Breast epithelium (tissue), 4 donors: ENCODE results near the gene SYNE4. TPM values are rescaled to one million over a fixed set of nuclear protein-coding genes. Genes with fewer than 3 reads are reported as not detected.
A peak's percentile ranks its signal among the peaks of the same experiment; 100 is the strongest.

Source experiments
- DNase-seq, 2 donors: peaks; one replicate each; pipeline ENCODE4 v3.0.0-alpha.2; 2019; ENCODE audit warnings: low spot score in 2 of 2
- H3K27ac ChIP-seq, 2 donors: fragments of 200-600 bp; sonication (generic) in 1 of 2; one replicate each; pipeline ENCODE4 v1.5.1; 2016 to 2019; ENCODE audit warnings: mild to moderate bottlenecking in 1 of 2
- H3K27me3 ChIP-seq, 2 donors: fragments of 200-600 bp; sonication (generic) in 1 of 2; one replicate each; pipeline versions ENCODE4 v1.5.1 to v1.6.0; 2017 to 2019; ENCODE audit warnings: control low read depth in 1 of 2, mild to moderate bottlenecking in 1 of 2
- H3K36me3 ChIP-seq: fragments of 200-600 bp; one replicate; pipeline ENCODE4 v1.5.1; 2019
- H3K4me1 ChIP-seq, 2 donors: fragments of 200-600 bp; sonication (generic); one replicate each; pipeline ENCODE4 v1.5.1; 2016 to 2019; ENCODE audit warnings: control low read depth in 1 of 2
- H3K4me3 ChIP-seq, 3 donors: fragments of 200-600 bp; sonication (generic); 1 replicate in 2 of 3; 2 replicates in 1 of 3; pipeline ENCODE4 v1.5.1; 2016 to 2019; ENCODE audit warnings: mild to moderate bottlenecking in 3 of 3, moderate library complexity in 2 of 3
- H3K9me3 ChIP-seq, 2 donors: fragments of 200-600 bp; sonication (generic) in 1 of 2; one replicate each; pipeline ENCODE4 v1.5.1; 2016 to 2019; ENCODE audit warnings: control low read depth in 1 of 2
- POLR2A ChIP-seq: fragments of 450-650 bp; IDR thresholded peaks from one replicate; pipeline ENCODE4 v1.6.1; 2016; ENCODE audit warnings: antibody characterized with exemption, mild to moderate bottlenecking, moderate library complexity
- POLR2AphosphoS5 ChIP-seq, 3 donors: sonication (generic); formaldehyde crosslinking; IDR thresholded peaks; one replicate each; pipeline ENCODE4 v1.6.1; 2017; ENCODE audit warnings: antibody characterized with exemption in 3 of 3
- intact Hi-C: fragments of 100-400 bp; cut with DNase I; formaldehyde crosslinking; loops from one replicate; pipeline ENCODE4 v1.15.1; 2023; ENCODE audit warnings: low total_unique reads
- total RNA-seq, 3 donors: library from RNA; depleted of rRNA; stranded (reverse); fragments of >200 nt; gene quantifications; one replicate each; pipeline ENCODE4 v1.1.0, GENCODE V29; 2016
- TF ChIP-seq, protein P1 (sequence below), 3 donors: fragments of 450-650 bp; IDR thresholded peaks; one replicate each; pipeline ENCODE4 v1.5.1; 2016 to 2017; ENCODE audit warnings: antibody characterized with exemption in 3 of 3, mild to moderate bottlenecking in 3 of 3, moderate library complexity in 3 of 3

The SYNE4 gene
- total RNA-seq, 3 donors from 2014 or later, result 0.16 to 15.5 (median 9.5) TPM

DNA sequence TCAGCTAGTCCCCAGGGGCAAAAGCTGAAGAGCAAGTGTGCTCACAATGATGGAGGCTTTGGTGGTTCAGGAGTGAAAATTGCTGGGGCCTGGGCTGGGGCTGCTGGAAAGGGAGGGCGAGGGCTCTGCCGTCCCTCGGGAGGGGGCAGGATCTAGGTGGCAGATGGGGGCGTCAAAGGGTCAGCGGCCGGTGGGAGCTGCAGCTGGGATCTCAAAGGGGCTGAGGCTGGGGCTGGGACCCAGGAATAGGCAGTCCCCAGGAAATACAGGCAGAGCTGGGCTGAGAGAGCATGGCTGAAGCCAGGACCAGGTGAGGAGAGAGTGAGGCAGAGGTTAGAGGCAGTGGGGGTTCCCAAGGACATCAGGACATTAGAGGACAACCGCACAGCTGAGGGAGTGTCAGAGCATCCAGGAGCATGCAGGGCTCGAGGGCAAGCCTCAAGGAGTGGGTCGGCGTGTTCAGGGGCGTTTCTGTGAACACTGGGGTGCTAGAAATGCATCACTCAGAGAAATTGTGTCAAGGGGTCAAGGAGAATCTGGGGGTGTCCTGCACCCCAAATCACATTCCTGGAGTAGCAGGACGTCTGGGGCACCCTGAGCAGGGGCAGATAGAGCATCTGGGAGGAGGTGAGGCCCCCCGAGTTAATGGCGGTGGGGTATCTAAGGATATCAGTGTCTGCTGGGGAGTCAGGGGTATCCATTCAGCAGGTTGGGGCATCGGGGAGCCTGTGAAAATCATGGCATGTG is 1.2 kb upstream of the SYNE4 start:
- Histone ChIP-seq H3K4me3 (peak overlapping the region; percentile 35 to 69 (median 61)), H3K36me3 (no peaks in the 10 kb centered on the region), H3K4me1 (peaks cover 0 to 9% of the 10 kb centered on the region in 2 donors), H3K27me3 (no peaks in the 10 kb centered on the region), H3K9me3 (no peaks in the 10 kb centered on the region), H3K27ac (peak overlapping the region; percentile 81 to 92)
- intact Hi-C loops, result no loop called here
- DNase-seq, result no peak
- TF ChIP-seq, protein P1, sequence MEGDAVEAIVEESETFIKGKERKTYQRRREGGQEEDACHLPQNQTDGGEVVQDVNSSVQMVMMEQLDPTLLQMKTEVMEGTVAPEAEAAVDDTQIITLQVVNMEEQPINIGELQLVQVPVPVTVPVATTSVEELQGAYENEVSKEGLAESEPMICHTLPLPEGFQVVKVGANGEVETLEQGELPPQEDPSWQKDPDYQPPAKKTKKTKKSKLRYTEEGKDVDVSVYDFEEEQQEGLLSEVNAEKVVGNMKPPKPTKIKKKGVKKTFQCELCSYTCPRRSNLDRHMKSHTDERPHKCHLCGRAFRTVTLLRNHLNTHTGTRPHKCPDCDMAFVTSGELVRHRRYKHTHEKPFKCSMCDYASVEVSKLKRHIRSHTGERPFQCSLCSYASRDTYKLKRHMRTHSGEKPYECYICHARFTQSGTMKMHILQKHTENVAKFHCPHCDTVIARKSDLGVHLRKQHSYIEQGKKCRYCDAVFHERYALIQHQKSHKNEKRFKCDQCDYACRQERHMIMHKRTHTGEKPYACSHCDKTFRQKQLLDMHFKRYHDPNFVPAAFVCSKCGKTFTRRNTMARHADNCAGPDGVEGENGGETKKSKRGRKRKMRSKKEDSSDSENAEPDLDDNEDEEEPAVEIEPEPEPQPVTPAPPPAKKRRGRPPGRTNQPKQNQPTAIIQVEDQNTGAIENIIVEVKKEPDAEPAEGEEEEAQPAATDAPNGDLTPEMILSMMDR (IDR thresholded peaks at IDR 0.05), result no peak
- TF ChIP-seq POLR2A (no peak), POLR2AphosphoS5 (IDR thresholded peaks at IDR 0.05) (no peak)

GRCh38 chr19:36009220-36009619 is 607 bp upstream of the SYNE4 start:
- peak overlapping the region; percentile 81 to 92 for H3K27ac ChIP-seq
- no peaks in the 10 kb centered on the region for H3K36me3 ChIP-seq
- intact Hi-C loops, result no loop called here
- peaks cover 0 to 6% of the 10 kb centered on the region in 2 donors for H3K4me1 ChIP-seq
- peak overlapping the region; percentile 35 to 69 (median 61) for H3K4me3 ChIP-seq
- peak; percentile 52 to 69 for DNase-seq
- no peaks in the 10 kb centered on the region for H3K9me3 ChIP-seq
- TF ChIP-seq POLR2AphosphoS5 (IDR thresholded peaks at IDR 0.05) (no peak), POLR2A (no peak)
- TF ChIP-seq, protein P1 (IDR thresholded peaks at IDR 0.05), result no peak
- no peaks in the 10 kb centered on the region for H3K27me3 ChIP-seq

DNA sequence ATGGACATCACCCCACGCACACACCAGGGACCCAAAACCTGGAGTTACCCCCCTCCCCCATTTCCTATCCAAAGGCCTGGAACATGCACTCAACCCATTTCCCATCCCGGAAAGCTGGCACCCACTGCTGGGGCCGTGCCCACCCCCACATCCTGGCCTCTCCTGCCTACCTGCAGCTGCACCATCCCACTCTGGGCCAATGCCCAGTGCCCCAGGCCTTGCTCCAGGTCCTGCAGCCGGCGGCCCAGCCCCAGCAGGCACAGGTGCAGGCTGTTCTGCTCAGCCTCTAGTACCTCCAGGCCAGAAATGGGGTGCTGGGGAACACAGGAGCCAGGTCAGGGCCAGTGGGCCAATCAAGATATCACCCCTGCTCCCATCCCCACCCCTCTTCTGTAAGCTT is 1.7 kb downstream of the SYNE4 start:
- H3K9me3 ChIP-seq, result no peaks in the 10 kb centered on the region
- no peak overlapping the region for H3K4me3 ChIP-seq
- H3K4me1 ChIP-seq, result no peaks in the 10 kb centered on the region
- TF ChIP-seq, protein P1 (IDR thresholded peaks at IDR 0.05), result no peak
- TF ChIP-seq POLR2A (no peak), POLR2AphosphoS5 (IDR thresholded peaks at IDR 0.05) (no peak)
- no peaks in the 10 kb centered on the region for H3K27me3 ChIP-seq
- no peaks in the 10 kb centered on the region for H3K36me3 ChIP-seq
- intact Hi-C loops, result no loop called here
- DNase-seq, result no peak
- peak overlapping the region in 1 of 2 donors; percentile 81 for H3K27ac ChIP-seq

DNA sequence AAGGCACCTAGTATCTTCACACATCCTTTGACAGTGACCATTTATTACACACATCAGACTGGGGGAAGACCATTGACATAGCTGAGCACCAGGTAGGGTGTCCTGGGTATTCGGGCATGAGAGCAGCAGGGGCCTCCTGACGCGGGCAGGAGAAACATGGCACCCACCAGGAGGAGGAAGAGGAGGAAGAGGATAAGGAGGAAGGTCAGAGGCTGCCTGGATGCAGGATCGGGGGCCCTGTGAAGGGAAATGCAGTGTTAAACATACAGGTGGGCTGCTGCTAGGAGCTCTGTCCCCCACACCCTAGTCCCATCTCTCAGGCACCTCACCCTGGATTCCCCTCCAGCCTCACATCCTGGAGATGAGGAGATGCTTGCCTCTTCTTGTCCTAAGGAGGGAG is 5.3 kb downstream of the SYNE4 start:
- TF ChIP-seq POLR2AphosphoS5 (IDR thresholded peaks at IDR 0.05) (no peak), POLR2A (no peak)
- TF ChIP-seq, protein P1 (IDR thresholded peaks at IDR 0.05), result no peak
- Histone ChIP-seq H3K36me3 (no peaks in the 10 kb centered on the region), H3K9me3 (no peaks in the 10 kb centered on the region), H3K27me3 (no peaks in the 10 kb centered on the region), H3K4me3 (no peak overlapping the region), H3K4me1 (no peaks in the 10 kb centered on the region), H3K27ac (no peak overlapping the region)
- intact Hi-C loops, result no loop called here
- no peak for DNase-seq

GRCh38 chr19:36001605-36002004 is 7.0 kb downstream of the SYNE4 start:
- H3K36me3 ChIP-seq, result no peaks in the 10 kb centered on the region
- no peak for DNase-seq
- no peak overlapping the region for H3K4me3 ChIP-seq
- intact Hi-C loops, result no loop called here
- H3K9me3 ChIP-seq, result no peaks in the 10 kb centered on the region
- H3K27me3 ChIP-seq, result no peaks in the 10 kb centered on the region
- H3K4me1 ChIP-seq, result peaks cover 0 to under 1% of the 10 kb centered on the region in 2 donors
- no peak overlapping the region for H3K27ac ChIP-seq
- TF ChIP-seq, protein P1 (IDR thresholded peaks at IDR 0.05), result no peak
- TF ChIP-seq POLR2A (no peak), POLR2AphosphoS5 (IDR thresholded peaks at IDR 0.05) (no peak)
